Islet of Langerhans (tissue), 1 donor: ENCODE results near the gene GPD1L.

Experiments used
- FAIRE-seq: peaks from one replicate; lab custom pipeline; 2011; peaks lifted over from hg19 to GRCh38; lab: Jason Lieb, UNC

The GPD1L gene

GRCh38 chr3:32137870-32138269 lies 31.4 kb downstream of the GPD1L start:
- FAIRE-seq, result no peak

DNA sequence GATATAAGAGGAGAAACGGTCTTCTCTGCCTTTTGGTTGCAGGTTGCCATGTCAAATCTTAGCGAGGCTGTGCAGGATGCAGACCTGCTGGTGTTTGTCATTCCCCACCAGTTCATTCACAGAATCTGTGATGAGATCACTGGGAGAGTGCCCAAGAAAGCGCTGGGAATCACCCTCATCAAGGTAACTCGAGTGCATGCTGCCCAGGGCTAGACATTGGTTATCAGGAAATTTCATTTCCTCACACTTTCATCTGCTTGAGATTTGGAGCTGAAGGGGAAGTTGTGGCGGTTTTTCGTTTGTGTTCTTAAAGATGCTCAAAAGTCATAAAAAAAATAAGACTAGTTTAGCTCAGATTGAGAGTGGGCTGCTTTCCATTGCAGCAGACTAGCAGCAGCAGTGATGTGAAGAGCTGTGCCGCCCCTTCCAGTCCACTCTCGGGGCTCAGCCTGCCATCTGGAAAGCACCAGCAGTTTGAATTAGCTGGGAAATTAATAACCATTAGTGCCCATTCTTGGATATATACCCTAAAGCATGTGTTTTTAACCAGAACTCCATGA lies 32.2 kb downstream of the GPD1L start:
- FAIRE-seq, result no peak

- FAIRE-seq, result no peak
These were observed 34.5 kb downstream of the GPD1L start for GRCh38 chr3:32140943-32141342.

- peak; percentile 95 for FAIRE-seq
These were observed 37.7 kb downstream of the GPD1L start for GRCh38 chr3:32143849-32144757.

DNA sequence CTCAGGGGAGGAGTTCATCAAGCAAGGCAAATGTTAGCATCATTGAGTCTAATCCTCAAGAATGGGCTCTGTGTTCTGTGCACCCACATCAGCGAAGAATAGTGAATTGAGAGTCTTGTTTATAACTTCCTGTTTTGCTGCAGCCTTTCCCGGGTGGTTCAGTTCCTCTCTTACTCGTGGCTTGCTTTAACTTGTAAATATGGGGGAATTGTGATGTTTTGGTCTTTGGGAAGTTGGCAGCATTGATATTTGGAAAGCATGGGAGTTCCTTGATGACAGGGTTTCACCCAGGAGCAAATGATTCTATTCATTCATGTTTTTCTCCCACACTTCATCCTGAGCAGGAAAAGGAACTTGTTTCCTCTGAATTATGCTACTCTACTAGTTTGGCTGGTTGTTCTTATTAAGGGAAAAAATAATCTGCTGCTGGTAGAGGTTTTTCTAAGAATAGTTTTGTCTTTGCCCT lies 40.4 kb downstream of the GPD1L start:
- no peak for FAIRE-seq

DNA sequence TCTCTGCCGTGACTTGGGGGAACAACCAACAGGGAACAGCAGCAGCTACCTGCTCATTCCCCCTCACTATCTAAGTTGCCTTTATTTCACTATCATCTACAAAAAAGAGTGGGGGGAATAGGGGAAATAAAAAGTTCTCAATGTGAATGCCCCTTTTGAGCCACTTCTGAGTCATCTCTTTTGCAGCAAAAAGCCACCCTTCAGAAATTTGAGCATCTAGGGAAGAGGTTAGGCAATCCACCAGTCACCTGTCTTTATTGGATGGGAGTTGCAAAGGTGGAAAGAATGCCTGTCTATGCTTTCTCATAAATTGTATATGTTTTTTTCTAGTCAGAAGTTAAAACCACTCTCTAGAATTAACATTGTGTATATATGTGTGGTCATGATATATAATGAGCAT lies 41.1 kb downstream of the GPD1L start:
- FAIRE-seq, result no peak

- FAIRE-seq, result no peak
These were observed 41.5 kb downstream of the GPD1L start for GRCh38 chr3:32147933-32148332.

- FAIRE-seq, result no peak
These were observed 41.9 kb downstream of the GPD1L start for GRCh38 chr3:32148351-32148750.

DNA sequence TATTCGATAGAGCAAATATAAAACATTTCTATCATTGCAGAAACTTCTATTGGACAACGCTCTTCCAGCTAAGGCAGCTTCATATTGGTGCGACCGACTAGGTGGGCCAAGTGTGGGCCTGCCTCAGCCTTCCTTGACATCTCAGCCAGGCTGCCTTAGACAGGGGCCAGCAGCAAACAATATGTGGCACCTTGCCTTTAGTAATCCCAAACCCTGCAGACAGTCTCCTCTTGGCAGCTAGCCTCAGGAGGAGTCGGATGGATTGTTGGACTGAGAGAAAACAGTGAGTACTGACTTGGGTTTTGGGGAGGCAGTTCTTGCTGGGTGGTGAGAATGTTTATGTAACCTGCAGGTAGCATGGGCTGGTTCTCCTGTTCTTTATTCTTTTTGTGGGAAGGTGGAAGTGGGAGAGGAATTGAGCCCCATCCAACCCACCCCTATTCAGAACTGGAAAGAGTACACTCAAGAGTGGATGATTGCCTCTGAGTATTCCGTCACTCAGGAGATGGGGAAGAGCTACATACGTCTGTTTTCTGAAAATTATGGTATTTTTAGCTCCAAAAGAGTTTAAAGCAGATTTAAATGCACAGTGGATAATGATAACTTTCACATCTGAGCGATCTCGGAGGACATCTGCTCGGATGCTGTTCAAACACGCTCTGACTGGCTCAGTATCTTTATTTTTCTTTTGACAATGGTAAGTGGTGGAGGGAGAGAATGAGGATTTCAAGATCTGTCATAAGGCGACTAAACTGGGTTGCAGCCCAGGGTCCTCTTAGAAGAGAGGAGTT lies 47.2 kb downstream of the GPD1L start:
- no peak for FAIRE-seq

- no peak for FAIRE-seq
These were observed 47.8 kb downstream of the GPD1L start for GRCh38 chr3:32154205-32154579.

GRCh38 chr3:32155117-32155516 lies 48.7 kb downstream of the GPD1L start:
- no peak for FAIRE-seq

- peak; percentile 70 for FAIRE-seq
These were observed 51.3 kb downstream of the GPD1L start for GRCh38 chr3:32157600-32158264.

DNA sequence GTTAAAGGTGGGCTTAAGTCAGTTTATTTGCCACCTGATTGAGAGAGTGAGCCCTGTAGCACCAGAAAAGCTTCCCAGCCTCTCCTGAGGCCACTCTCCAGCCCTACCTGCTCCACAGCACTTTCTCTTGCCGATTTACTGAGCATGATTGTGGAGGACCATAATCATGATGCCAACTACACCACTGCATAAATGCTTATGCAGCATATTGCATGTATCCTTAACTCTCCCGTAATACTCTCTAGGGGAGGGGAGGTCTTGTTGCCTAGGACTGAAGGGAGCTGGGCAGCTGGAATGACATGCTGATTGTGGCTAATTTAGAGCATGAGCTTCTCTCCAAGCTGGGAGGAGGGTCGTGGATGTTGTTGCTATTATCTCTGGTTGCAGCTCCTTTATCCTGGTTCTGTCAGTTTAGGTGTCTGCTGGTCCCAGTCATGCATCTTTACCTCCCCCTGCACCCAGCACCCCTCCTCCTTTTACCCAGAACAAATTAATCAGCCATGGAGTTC lies 54.3 kb downstream of the GPD1L start:
- FAIRE-seq, result no peak

DNA sequence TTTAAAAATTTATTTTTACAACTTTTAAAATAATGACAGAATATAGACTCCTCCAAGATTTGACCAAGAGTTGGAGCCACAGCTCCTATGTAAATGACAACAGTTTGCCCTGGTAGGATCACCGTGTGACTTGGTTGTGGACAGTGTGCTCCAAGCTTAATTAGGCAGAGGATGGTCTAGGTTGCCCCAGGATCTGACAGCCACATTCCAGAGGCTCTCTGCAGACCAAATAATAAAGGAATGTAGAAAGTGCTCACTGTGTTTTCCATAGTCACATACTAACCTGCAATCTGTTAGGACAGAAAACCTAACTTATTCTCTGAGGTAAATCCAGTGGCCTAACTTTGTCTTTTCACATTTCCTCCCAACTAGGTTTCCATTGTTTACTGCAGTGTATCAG lies 59.0 kb downstream of the GPD1L start:
- FAIRE-seq, result no peak

GRCh38 chr3:32166654-32167053 lies 60.2 kb downstream of the GPD1L start:
- FAIRE-seq, result no peak

DNA sequence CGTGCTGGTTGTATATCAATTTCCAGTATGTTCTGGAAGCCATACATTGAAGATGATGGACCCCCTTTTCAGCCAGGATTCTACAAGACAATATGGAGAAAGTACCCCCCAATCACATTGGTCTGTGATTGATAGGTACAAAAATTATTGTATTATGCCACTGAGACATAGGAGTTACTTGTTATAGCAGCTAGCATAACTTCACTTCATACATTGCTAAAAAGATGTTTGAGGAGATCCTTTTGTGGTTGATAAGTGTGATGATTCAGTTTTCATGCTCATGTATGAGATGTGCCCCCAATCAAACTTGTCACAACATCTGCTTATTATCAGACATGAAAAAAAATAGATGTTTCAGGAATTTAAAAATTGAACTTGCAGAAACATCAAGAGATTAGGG lies 66.0 kb downstream of the GPD1L start:
- no peak for FAIRE-seq

GRCh38 chr3:32175607-32176197 lies 69.3 kb downstream of the GPD1L start:
- FAIRE-seq, result peak; percentile 55

DNA sequence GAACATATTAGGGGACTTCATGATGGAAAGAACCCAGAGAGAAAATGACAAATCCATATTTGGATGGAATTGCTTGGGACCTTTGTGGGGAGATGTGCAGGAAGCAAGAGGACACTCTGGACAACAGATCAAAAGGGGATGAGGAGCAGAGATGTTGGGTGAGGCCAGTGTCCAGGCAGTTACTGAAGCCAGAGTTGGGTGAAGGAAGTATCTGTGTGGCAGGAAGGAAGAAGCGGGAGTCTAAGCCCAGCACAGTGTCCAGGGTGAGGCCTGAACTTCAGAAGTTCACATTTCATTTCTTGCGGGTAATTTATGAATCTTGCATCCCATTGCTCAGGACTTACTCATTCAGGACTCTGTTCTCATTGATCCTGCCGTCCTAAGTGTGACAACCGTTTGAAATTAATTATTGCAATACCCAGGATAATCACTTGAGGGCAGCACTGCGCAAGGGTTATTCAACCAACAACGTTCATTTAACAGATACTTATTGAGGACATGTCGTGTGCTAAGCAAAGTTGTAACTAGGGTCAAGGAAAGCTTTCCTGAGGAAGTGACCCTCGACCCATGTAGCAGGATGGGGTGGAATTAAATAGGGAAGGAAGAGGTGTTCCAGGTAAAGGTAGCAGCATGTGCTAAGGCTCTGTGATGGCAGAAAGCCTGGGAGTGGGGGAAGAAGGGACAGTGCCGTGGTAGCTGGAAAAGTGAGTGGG lies 70.7 kb downstream of the GPD1L start:
- FAIRE-seq, result peak; percentile 60

- FAIRE-seq, result peak; percentile 9
These were observed 71.3 kb downstream of the GPD1L start for GRCh38 chr3:32177702-32178198.

- no peak for FAIRE-seq
These were observed 73.8 kb downstream of the GPD1L start for GRCh38 chr3:32180141-32180784.
